Measurements from ENCODE around the gene GPX5.

DNA sequence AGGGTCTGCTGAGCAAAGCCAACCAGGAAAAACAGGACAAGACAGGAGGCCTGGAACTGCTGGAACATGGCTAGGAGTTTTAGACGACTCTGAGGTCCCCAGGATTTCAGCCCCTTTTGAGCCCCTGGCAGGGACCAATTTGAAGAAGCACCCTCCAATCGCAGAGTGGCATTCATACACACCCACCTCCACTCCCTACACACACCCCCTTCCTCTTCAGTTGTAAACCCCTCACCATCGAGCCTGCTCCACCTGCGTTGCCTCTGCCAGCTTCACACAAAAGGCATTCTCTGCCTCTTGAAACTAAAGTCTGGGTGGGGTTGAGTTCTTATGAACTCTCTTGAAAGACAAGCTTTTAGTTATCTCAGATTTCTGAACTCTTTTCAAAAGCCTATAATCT, 10.0 kb upstream of the GPX5 start, which contains the start of gene GPX6:
- TF ChIP-seq CTCF (IDR thresholded peaks at IDR 0.05) = no peak
- TF ChIP-seq POLR2AphosphoS5 (IDR thresholded peaks at IDR 0.05; ENCODE audit: insufficient read depth in 1 of 2, low read depth in 1 of 2) = no peak
- TF ChIP-seq POLR2A (IDR thresholded peaks at IDR 0.05) = no peak

Data from vagina (tissue), 2 donors.